ENCODE results near the gene SAP30.

The SAP30 gene

GRCh38 chr4:173382349-173382748 lies 11.6 kb downstream of the SAP30 start:
- TF ChIP-seq, protein P1, sequence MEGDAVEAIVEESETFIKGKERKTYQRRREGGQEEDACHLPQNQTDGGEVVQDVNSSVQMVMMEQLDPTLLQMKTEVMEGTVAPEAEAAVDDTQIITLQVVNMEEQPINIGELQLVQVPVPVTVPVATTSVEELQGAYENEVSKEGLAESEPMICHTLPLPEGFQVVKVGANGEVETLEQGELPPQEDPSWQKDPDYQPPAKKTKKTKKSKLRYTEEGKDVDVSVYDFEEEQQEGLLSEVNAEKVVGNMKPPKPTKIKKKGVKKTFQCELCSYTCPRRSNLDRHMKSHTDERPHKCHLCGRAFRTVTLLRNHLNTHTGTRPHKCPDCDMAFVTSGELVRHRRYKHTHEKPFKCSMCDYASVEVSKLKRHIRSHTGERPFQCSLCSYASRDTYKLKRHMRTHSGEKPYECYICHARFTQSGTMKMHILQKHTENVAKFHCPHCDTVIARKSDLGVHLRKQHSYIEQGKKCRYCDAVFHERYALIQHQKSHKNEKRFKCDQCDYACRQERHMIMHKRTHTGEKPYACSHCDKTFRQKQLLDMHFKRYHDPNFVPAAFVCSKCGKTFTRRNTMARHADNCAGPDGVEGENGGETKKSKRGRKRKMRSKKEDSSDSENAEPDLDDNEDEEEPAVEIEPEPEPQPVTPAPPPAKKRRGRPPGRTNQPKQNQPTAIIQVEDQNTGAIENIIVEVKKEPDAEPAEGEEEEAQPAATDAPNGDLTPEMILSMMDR (IDR thresholded peaks at IDR 0.05; ENCODE audit: borderline replicate concordance, insufficient read depth, low read depth, low read length): no peak
- H3K4me3 ChIP-seq (ENCODE audit: low read depth, low read length): no peak overlapping the region

DNA sequence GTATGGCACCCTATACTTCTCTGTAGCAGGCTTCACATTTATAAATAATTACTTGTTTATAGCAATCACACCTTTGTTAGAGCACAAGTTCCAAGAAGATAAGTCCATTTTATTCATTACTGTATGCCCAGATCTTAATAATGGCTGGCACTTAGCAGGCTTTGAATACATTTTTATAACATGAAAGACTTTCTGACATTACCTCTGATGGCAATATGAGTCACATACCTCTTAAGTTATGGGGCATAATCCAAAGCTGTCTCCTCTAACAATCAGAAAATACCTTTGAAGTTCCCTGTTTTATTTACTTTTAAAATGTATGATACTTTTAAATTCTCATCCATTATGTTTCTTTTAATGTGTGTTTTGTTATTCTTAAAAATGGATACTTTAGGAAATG lies 16.0 kb downstream of the SAP30 start:
- TF ChIP-seq, protein P1 (IDR thresholded peaks at IDR 0.05; ENCODE audit: borderline replicate concordance, insufficient read depth, low read depth, low read length): no peak

GRCh38 chr4:173391701-173392100 lies 20.9 kb downstream of the SAP30 start:
- no peak overlapping the region for H3K4me3 ChIP-seq (ENCODE audit: low read depth, low read length)
- TF ChIP-seq, protein P1 (IDR thresholded peaks at IDR 0.05; ENCODE audit: borderline replicate concordance, insufficient read depth, low read depth, low read length): no peak

More for the DNA sequence above, 16.0 kb downstream of the SAP30 start:
- H3K4me3 ChIP-seq (ENCODE audit: low read depth, low read length): no peak overlapping the region

- TF ChIP-seq, protein P1 (IDR thresholded peaks at IDR 0.05; ENCODE audit: borderline replicate concordance, insufficient read depth, low read depth, low read length): no peak
- H3K4me3 ChIP-seq (ENCODE audit: low read depth, low read length): no peak overlapping the region
Measured at GRCh38 chr4:173397604-173398003, 26.9 kb downstream of the SAP30 start.

DNA sequence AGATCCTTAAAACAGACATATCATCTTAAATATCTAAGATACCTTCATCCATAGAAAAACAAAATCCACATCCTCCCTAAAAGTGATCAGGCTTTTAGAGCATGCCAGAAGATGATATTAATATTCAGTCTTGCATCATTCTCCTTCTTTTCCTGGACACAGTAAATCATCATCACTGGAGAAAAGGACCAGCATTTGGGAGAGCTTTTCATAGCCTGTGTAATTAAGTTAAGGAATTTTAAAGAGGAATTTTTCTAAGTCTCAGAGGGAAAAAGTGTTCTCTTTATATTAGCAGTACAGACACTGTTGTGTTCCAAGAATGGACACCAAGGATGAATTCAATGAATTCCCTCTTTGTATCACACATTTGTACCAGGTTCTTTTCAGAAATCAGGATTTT lies 27.5 kb downstream of the SAP30 start:
- H3K4me3 ChIP-seq (ENCODE audit: low read depth, low read length): no peak overlapping the region

GRCh38 chr4:173398779-173399415 lies 28.1 kb downstream of the SAP30 start, which contains the start of gene SCRG1:
TSS of gene SCRG1 (minus strand) at chr4:173399116. CDS start at chr4:173391414, 7,702 bp downstream.
- no peak within 1 kb of the TSS for H3K4me3 ChIP-seq (ENCODE audit: low read depth, low read length)
- TF ChIP-seq, protein P1 (IDR thresholded peaks at IDR 0.05; ENCODE audit: borderline replicate concordance, insufficient read depth, low read depth, low read length): no peak

More for the DNA sequence above, 27.5 kb downstream of the SAP30 start:
- TF ChIP-seq, protein P1 (IDR thresholded peaks at IDR 0.05; ENCODE audit: borderline replicate concordance, insufficient read depth, low read depth, low read length): no peak

DNA sequence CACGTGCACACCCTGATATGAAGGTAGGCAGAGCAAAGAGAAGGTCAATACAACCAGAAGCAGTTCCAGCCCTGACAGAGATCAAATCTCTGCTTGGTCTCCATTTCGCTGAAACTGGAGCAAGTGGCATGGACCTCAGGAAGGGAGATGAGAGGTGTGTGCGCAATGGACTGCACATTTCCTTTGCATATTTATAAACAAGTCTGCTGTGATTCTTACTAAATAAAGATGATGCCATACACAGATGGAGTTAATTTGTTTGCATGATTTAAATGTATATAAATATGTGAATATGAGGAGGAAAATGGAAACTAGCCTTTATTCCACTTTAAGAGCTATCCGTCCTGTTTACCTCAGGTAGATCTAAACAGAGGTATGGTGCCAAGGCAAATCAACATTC lies 30.3 kb downstream of the SAP30 start:
- no peak overlapping the region for H3K4me3 ChIP-seq (ENCODE audit: low read depth, low read length)
- TF ChIP-seq, protein P1 (IDR thresholded peaks at IDR 0.05; ENCODE audit: borderline replicate concordance, insufficient read depth, low read depth, low read length): no peak
